Measurements from ENCODE around the gene TRPM3.

Gene TRPM3

DNA sequence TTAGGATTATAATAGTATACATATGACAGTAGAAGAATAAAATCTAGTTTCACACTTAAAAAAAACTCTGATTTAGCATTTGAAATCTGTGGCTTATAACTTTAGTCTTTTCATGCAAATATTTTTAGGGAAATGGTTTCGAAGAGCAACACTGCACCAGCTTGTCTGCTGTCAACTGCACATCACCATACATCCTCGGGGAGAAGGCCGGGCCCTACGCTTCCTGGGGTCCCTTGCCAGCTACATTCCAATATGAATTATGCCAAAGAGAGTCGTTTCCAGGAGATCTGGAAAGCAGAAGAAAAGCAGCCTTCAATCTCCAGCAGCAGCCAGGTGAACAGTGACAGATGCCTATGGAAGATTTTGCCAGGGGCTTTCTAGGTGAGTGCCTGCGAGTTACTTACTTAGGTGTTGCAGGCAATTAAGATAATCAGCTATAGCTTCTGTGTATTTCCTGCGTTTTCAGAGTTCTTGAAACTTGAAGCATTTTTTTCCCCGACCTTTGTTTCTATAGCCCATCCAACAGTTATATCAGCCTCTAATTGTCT lies 166.8 kb downstream of the TRPM3 start:
- TF ChIP-seq, protein P1, sequence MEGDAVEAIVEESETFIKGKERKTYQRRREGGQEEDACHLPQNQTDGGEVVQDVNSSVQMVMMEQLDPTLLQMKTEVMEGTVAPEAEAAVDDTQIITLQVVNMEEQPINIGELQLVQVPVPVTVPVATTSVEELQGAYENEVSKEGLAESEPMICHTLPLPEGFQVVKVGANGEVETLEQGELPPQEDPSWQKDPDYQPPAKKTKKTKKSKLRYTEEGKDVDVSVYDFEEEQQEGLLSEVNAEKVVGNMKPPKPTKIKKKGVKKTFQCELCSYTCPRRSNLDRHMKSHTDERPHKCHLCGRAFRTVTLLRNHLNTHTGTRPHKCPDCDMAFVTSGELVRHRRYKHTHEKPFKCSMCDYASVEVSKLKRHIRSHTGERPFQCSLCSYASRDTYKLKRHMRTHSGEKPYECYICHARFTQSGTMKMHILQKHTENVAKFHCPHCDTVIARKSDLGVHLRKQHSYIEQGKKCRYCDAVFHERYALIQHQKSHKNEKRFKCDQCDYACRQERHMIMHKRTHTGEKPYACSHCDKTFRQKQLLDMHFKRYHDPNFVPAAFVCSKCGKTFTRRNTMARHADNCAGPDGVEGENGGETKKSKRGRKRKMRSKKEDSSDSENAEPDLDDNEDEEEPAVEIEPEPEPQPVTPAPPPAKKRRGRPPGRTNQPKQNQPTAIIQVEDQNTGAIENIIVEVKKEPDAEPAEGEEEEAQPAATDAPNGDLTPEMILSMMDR (IDR thresholded peaks at IDR 0.05), result no peak

DNA sequence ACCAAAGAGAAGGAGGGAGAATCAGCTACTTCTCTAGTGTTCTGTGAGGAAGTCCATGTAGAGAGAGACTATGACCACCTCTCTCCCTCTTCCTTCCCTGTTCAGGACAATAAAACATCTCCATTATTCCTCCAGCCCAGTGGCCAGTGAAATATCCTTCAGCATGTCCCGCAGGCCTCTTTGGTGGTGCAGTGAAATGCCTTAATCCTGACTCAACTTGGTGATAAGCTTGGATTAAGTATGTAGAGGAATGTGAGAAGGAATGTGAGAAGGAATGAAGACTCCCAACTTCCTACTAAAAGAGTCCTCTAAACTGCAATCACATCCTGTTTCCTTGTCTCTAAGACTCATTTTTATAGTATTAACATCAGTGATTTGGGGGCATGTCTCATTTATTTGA lies 167.3 kb downstream of the TRPM3 start:
- TF ChIP-seq, protein P1 (IDR thresholded peaks at IDR 0.05), result no peak

DNA sequence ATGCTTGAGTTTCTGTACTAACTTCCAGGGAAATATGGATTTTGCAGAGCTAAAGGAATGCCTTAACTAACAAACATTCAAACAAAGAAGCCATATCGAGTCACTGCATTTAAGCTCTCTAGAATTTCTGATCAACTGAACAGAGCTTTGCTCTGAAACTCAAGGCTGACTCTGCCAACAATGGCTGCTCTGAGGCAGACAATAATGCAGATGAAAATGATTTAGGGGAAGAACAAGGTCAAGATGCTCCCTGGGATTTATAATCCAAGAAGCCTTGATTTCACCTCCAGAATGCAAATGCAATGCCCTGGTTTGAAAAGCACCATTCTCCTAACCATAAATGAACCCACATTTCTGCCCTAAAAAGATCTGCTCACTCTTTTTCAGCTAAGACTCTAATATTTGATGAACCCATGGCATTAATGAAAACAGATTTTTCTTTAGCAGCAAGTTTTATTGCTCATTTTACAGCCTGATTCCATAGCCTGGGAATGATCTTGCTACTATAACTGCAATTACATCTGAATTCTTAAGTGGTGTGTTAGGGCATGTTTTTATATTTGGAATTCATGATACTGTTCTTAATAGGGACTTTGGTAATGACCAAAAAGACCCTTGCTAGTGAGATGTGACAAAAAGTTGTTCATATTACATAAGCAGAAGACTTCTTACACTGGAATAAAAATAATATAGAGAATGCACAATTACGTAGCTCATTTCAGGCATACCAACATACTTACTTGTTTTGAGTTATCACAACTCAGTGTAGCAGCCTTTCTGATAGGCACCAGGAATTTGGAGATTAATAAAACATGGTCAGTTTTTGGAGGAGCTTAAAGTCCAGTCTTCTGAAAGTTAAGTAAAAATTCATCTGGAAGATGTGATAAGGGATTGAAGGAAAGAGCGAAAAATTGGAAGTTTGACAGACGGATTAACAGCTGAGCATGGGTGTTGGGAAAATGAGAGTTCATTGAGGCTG lies 169.4 kb downstream of the TRPM3 start:
- TF ChIP-seq, protein P1 (IDR thresholded peaks at IDR 0.05), result no peak

DNA sequence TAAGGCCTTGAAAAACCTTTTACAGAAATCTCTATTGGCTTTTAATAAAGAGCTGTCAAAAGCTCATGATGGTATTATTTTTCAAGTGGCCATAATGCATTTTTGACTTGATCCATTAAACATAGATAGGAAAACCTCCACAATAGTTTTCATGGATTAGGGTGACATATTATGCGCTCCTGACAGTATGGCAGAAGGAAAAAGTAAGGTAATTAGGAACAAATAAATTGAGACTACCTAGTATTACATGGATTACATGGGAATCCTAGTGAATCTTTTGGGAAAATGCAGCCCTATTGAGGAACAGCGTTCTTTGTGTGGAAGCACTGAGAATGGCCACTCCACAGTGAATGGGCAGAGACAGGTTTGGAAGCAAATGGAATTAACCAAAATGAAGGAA lies 171.2 kb downstream of the TRPM3 start:
- TF ChIP-seq, protein P1 (IDR thresholded peaks at IDR 0.05), result no peak

DNA sequence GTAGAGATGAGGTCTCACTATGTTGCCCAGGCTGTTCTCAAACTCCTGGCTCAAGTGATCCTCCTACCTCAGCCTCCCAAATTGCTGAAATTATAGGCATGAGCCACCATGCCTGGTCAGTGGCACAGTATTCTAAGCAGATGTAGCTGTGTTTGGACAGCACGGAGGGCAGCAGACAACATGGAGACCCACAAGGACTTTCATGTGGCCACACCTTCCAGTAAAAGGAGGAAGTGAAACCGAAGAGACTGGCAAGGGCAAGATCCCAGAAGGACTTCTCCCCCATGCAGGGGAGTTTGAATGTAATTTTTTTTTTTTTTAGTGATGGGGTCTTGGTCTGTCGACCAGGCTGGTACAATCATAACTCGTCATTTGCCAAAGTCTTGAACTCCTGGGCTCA lies 172.2 kb downstream of the TRPM3 start:
- TF ChIP-seq, protein P1 (IDR thresholded peaks at IDR 0.05), result no peak

DNA sequence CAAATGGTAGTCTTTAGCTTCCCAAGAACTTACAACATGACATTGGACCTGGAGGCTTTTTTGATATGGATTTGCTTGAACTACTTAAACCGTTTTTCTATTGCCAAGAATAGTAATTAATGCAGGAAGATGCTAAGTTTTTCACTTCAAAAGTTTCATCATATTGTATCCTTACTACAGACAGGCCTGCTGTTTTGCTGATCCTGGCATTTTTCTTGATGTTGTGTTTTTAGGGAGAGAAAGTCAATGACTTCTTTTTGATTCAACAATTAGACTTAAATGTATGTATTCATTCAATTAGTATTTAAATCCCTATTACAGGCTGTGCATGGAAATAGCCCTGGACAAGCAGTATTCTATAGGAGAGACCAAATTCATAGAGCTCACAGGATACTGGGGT lies 172.7 kb downstream of the TRPM3 start:
- TF ChIP-seq, protein P1 (IDR thresholded peaks at IDR 0.05), result no peak

DNA sequence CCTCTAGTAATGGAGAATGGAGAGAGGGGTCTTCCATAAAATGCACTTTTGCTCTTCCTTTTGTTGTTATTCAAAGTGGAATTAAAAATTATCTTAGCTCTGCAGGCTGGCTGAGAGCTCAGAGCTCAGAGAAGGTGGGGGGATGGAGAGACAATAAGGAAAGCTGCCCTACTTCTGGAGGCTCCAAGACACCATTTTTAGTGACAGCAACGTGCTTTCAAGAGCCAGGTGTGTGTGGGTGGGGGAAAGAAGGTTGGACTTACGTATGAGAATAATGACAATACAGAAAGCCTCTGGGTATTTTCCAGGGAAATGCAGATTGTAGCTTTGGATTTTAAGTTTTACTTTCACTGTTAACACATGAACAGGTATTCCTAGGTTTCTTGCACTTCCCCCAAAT lies 173.9 kb downstream of the TRPM3 start:
- TF ChIP-seq, protein P1 (IDR thresholded peaks at IDR 0.05), result no peak

All from LNCAP (cell line).